ENCODE measurements around the gene MAN2B1.
"Not testable (repeated sequence)": the region's sequence is repeated elsewhere in the genome, so short reads cannot be mapped to it uniquely, and the experiment has no call there.

Gene MAN2B1

GRCh38 chr19:12656899-12657571 lies 9.5 kb downstream of the MAN2B1 start:
- DNase-seq: no peak

DNA sequence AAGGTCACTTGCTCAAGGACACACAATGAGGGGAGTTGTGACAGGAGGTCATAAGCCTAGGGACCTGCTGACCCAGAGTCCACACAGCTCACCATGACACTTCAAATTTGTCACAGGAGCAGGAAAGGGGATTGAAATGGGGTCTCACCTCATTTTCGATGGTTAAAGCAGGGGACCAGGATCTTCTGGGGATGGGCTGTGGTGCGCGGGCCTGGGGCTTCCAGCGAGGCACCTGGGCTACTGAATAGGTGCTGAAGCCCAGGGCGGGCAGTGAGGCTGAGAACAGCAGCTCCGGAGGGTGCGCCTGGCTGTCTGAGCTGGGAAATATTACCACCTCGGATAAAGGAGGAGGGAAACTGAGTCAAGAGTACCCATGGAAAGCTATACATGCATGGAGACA lies 11.0 kb downstream of the MAN2B1 start:
- no peak for DNase-seq

DNA sequence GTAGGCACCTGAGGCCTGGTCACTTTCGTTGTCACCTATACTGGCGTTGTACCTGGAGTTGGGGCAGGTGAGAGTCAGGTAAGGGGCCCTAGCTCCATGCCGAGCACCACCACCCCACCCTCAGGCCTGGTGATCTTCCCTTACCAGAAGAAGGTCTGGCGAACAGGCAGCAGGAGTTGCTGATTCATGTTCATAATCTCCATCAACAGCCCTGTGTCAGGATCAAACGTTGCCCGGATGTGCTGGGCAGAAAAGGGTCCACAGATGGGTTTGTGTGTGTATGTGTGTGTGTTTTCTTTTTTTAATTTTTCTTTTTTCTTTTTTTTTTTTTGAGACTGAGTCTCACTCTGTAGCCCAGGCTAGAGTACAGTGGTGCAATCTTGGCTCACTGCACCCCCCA lies 14.3 kb downstream of the MAN2B1 start:
- DNase-seq: no peak

- DNase-seq: no peak
Measured at GRCh38 chr19:12649941-12650340, 16.6 kb downstream of the MAN2B1 start.

- DNase-seq: no peak
Measured at GRCh38 chr19:12648088-12648487, 18.5 kb downstream of the MAN2B1 start.

DNA sequence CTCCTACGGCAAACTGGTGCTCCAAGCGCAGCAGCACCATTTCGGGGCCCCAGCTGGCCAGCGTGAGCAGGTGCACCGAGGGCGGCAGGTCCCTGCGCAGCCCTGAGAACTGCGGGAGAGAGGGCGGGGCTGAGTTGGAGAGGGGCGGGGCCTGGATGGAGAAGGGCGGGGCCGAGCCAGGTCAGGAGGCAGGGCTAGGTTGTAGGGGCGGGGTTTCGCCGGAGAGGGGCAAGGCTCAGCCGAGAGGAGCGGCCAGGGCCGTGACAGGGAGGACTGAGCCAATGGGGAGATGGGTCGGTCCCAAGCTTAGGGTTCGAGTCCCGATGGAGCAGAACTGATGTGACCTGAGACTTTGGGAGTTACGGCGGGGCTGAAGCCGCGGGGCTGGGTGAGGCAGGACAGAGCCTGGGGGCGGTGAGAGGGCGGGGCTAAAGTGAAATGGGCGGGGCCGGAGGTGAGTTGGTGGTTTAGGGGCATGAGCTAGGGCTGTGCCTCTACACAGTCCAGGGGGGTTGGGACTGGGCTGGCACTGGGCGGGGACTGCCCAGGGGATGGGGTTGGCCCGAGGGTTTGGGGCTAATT lies 19.0 kb downstream of the MAN2B1 start:
- no peak for DNase-seq

GRCh38 chr19:12647047-12647446 lies 19.5 kb downstream of the MAN2B1 start:
- no peak for DNase-seq

DNA sequence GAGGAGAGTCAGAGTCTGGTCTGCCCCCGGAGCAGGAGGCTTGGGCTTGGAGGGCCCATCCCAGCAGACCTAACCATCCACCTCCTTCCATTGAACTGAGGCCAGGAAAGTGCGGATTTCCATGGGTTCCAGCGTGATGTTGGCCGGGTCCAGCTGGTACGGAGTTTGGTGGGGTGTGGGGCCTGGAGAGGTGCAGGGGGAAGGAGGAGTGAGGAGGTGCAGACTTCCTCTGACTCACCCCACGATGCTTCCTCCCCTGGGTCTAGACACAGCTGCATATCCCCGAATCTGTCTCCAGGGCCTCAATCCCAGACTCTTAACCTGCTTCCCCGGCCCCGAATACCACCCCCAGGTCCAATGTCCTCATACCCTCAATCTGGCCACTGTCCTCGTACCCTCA lies 20.0 kb downstream of the MAN2B1 start:
- DNase-seq: no peak

- not testable (repeated sequence) for DNase-seq
Measured at GRCh38 chr19:12643716-12644115, 22.8 kb downstream of the MAN2B1 start.

GRCh38 chr19:12642506-12642905 lies 24.0 kb downstream of the MAN2B1 start:
- DNase-seq: no peak

- no peak for DNase-seq
Measured at GRCh38 chr19:12641456-12641855, 25.1 kb downstream of the MAN2B1 start.

DNA sequence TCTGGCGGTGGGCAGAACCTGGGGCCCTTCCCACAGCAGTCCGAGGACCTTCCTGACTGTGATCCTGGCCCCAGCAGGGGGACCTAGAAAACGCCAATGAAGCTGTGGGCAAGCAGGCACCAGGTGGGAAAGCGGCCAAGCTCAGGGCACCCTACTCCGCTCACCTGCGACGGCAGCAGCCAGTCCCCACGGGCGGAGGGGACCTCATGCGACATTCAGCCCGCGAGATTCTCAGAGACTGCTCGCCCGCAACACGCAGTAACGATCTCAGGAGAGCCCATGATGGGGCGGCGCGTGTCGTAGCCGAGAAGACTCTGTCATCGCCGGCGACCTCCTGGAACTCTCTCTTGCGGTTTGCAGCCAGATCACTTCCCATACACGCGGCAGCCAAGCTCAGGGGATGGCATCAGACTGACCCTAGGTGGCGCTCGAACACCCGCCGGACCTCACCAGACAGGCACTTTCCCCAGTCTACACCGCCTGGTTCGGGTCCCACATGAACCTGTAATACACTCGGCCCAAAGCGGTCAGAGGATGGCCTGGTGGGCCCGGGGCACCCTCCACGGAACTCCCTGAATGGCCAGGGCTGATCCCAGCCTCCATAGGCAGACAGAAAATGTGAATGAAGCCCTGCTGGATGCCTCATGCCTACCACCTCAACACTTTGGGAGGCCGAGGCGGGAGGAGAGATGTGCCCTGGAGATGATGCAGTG lies 26.5 kb downstream of the MAN2B1 start:
- peak; percentile 93 for DNase-seq

- DNase-seq: no peak
Measured at GRCh38 chr19:12638611-12639182, 27.8 kb downstream of the MAN2B1 start.

DNA sequence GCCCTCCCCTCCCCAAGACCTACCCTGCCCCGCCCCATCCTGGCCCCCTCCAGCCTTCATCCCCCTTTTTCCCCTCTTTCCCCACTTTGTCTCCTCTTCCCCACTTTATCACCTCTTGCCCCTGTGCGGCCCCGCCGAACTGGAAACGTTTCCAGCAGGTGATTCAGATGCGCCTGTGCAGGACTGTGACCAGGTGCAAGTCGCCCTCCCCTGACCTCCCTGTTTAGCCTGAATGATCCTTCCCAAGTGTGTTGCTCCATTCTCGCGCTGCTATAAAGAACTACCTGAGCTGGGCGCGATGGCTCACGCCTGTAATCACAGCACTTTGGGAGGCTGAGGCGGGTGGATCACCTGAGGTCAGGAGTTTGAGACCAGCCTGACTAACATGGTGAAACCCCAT lies 29.9 kb downstream of the MAN2B1 start:
- DNase-seq: no peak

DNA sequence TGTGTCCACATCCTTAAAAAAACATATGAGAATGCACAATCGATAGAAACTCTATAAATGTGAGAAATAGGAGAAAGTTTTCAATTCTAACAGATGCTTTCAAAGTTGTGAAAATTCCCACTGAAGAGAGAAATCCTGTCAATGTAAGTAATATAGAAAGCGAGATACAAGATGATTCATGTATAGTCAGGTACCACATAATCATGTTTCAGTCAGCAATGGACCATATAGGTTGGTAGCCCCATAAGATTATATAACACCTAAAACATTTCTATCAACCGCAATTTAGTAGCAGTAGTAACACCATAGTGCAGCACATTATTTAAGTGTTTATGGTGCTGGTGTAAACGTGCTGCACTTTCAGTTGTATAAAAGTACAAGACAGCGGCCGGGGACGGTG lies 37.3 kb downstream of the MAN2B1 start:
- DNase-seq: no peak

DNA sequence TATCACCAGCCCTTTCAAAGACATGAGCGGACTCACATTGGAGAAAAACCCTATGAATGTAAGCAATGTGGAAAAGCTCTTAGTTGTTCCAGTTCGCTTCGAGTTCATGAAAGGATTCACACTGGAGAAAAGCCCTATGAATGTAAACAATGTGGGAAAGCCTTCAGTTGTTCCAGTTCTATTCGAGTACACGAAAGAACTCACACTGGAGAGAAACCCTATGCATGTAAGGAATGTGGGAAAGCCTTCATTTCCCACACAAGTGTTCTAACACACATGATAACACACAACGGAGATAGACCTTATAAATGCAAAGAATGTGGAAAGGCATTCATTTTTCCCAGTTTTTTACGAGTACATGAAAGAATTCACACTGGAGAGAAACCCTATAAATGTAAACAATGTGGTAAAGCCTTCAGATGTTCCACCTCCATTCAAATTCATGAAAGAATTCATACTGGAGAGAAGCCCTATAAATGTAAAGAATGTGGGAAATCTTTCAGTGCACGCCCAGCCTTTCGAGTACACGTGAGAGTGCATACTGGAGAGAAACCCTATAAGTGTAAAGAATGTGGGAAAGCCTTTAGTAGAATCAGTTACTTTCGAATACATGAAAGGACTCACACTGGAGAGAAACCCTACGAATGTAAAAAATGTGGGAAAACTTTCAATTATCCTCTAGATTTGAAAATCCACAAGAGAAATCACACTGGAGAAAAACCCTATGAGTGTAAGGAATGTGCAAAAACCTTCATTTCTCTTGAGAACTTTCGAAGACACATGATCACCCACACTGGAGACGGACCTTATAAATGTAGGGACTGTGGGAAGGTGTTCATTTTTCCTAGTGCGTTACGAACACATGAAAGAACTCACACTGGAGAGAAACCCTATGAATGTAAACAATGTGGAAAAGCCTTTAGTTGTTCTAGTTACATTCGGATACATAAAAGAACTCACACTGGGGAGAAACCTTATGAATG lies 38.2 kb downstream of the MAN2B1 start:
- DNase-seq: no peak

DNA sequence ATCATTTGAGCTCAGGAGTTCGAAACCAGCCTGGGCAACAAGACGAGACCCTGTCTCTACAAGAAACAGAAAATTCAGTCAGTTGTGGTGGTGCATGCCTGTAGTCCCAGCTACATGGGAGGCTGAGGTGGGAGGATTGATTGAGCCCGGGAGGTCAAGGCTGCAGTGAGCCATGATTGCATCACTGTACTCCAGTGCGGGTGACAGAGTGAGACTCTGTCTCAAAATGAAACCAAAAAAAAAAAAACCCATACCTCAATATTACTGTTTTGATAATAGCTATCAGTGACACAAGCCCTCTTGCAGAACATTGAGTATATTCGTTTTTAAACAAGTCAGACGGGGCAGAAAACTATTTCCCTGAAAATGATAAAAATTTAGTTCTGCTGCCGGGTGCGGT lies 39.6 kb downstream of the MAN2B1 start:
- no peak for DNase-seq

DNA sequence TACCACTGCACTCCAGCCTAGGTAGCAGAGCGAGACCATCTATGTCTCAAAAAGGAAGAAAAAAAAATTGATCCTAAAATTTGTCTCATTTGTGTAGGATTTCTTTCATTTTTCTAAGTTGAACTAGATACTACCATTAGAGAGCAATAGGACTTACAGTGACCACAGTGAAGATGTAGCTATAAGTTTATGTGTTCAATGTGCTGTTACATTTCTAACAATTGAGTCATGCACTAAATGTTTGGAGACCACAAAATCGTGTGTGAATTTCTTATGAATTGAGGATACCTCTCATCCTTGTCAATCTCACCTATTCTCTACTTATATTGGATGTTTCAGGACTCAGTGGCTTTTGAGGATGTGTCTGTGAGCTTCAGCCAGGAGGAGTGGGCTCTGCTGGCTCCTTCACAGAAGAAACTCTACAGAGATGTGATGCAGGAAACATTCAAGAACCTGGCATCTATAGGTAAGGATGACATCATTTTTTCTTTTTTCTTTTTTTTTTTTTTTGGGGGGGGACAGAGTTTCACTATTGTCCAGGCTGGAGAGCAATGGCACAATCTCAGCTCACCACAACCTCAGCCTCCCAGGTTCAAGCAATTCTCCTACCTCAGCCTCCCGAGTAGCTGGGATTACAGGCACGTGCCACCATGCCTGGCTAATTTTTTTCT lies 43.0 kb downstream of the MAN2B1 start:
- no peak for DNase-seq

DNA sequence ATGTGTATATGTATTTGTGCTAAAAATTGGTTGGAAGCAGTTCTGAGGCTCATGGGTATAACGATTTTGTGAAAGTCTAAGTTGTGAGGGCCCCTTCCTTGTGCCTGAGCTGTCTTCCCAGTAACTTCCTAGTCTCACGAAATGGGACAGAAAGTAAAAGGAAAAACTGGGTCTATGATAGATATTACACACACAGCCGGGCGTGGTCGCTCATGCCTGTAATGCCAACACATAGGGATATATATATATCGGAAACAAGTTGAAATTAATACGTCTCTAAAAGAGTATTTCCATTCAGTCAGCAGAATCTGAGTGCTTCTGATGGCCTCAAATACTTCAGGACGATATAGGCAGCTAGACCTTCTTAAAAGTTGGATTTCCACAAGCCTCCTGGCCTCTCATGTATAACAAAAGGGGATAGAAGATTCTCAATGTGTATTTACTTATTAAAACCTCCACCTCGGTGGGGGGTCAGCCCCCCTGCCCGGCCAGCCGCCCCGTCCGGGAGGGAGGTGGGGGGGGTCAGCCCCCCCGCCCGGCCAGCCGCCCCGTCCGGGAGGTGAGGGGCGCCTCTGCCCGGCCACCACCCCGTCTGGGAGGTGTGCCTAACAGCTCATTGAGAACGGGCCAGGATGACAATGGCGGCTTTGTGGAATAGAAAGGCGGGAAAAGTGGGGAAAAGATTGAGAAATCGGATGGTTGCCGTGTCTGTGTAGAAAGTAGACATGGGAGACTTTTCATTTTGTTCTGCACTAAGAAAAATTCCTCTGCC lies 45.1 kb downstream of the MAN2B1 start:
- DNase-seq: not testable (repeated sequence)

GRCh38 chr19:12617646-12618045 lies 48.9 kb downstream of the MAN2B1 start:
- no peak for DNase-seq

DNA sequence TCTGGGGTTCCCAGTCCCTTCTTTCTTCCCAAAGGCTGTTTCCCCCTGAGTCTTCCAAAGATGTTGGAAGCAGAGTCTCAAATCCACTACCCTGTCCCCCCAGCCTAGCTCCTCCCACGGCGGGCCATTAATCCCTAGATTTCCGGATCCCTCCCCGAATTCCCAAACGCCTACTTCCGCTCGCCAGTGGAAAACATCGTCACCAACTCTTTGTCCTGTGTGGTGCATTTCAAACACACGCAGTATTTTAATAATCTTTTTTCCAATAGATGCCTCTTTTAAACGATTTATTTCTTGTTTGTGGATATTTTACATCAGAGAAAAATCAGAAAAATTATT lies 55.2 kb downstream of the MAN2B1 start:
- DNase-seq: peak; percentile 79
